A549 (cell line): ENCODE data around the gene MEF2D.

Source experiments
- BHLHE40 ChIP-seq: IDR thresholded peaks from 2 replicates; pipeline ENCODE4 v1.6.1; 2012; ENCODE audit warnings: low read depth, low read length, inconsistent platforms
- CEBPB ChIP-seq, 2 experiments: fragments of >200 bp in 1 of 2; sonication (Bioruptor Twin) in 1 of 2; formaldehyde crosslinking in 1 of 2; IDR thresholded peaks; 2 replicates each; pipeline ENCODE4 v1.6.1; 2012 to 2016
- HDAC2 ChIP-seq: fragments of 200-600 bp; sonication (generic); IDR thresholded peaks from 2 replicates; pipeline ENCODE4 v1.6.1; 2016
- TF ChIP-seq, protein P1 (sequence below): fragments of 200-600 bp; sonication (generic); IDR thresholded peaks from 2 replicates; pipeline ENCODE4 v1.6.1; 2016; ENCODE audit warnings: antibody characterized with exemption, mild to moderate bottlenecking, moderate library complexity
- TF ChIP-seq, protein P2 (sequence below): IDR thresholded peaks from 2 replicates; pipeline ENCODE4 v1.6.1; 2012

DNA sequence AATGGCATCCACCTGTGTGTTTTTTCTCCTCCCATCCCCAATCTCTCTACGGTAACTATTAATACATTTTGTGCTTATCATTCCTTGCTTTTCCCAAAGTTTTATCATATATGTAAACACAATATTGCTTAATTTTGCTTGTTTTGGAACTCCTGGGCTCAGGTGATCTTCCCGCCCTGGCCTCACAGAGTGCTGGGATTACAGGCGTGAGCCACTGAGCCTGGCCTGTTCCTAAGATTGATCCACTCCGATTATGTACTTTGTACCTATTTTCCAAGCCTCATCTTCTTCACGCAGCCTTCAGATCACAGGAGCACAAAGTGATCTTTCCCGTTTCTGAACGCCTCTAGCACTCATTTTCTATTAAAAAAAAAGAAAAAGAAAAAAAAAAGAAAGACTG is 45.2 kb downstream of the MEF2D start:
- TF ChIP-seq HDAC2 (no peak), BHLHE40 (no peak), CEBPB (IDR thresholded peaks at IDR 0.05) (no peak)
- TF ChIP-seq, protein P1, sequence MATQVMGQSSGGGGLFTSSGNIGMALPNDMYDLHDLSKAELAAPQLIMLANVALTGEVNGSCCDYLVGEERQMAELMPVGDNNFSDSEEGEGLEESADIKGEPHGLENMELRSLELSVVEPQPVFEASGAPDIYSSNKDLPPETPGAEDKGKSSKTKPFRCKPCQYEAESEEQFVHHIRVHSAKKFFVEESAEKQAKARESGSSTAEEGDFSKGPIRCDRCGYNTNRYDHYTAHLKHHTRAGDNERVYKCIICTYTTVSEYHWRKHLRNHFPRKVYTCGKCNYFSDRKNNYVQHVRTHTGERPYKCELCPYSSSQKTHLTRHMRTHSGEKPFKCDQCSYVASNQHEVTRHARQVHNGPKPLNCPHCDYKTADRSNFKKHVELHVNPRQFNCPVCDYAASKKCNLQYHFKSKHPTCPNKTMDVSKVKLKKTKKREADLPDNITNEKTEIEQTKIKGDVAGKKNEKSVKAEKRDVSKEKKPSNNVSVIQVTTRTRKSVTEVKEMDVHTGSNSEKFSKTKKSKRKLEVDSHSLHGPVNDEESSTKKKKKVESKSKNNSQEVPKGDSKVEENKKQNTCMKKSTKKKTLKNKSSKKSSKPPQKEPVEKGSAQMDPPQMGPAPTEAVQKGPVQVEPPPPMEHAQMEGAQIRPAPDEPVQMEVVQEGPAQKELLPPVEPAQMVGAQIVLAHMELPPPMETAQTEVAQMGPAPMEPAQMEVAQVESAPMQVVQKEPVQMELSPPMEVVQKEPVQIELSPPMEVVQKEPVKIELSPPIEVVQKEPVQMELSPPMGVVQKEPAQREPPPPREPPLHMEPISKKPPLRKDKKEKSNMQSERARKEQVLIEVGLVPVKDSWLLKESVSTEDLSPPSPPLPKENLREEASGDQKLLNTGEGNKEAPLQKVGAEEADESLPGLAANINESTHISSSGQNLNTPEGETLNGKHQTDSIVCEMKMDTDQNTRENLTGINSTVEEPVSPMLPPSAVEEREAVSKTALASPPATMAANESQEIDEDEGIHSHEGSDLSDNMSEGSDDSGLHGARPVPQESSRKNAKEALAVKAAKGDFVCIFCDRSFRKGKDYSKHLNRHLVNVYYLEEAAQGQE = no peak
- TF ChIP-seq, protein P2, sequence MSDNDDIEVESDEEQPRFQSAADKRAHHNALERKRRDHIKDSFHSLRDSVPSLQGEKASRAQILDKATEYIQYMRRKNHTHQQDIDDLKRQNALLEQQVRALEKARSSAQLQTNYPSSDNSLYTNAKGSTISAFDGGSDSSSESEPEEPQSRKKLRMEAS = no peak
